Measurements from ENCODE around the gene DMBT1. TPM values are rescaled to one million over a fixed set of nuclear protein-coding genes. Genes with fewer than 3 reads are reported as not detected.

The DMBT1 gene
- total and polyA plus RNA-seq, 9 donors: 0.03 to 0.46 (median 0.10) TPM; not detected in 2

- Histone ChIP-seq H3K4me1 (ENCODE audit: insufficient read depth) (no peaks in the 10 kb centered on the region), H3K9me3 (no peaks in the 10 kb centered on the region), H3K4me3 (no peak overlapping the region), H3K27me3 (no peaks in the 10 kb centered on the region), H3K36me3 (no peaks in the 10 kb centered on the region), H3K27ac (no peak overlapping the region)
- no peak for TF ChIP-seq EP300 (IDR thresholded peaks at IDR 0.05)
- no peak for TF ChIP-seq POLR2A (IDR thresholded peaks at IDR 0.05)
- TF ChIP-seq CTCF (IDR thresholded peaks at IDR 0.05): no peak
- intact Hi-C loops (cut with DNase I): no loop called here
- WGBS, 3 donors: 35 to 56% (median 38%) methylated on average over 6 of the region's 6 CpGs
- no peak for DNase-seq
Observed at GRCh38 chr10:122689146-122689820, 128.7 kb downstream of the DMBT1 start.

- Histone ChIP-seq H3K36me3 (no peaks in the 10 kb centered on the region), H3K27me3 (no peaks in the 10 kb centered on the region), H3K9me3 (no peaks in the 10 kb centered on the region), H3K4me3 (no peak overlapping the region), H3K4me1 (ENCODE audit: insufficient read depth) (no peaks in the 10 kb centered on the region), H3K27ac (no peak overlapping the region)
- 77 to 82% (median 80%) methylated on average over 5 of the region's 5 CpGs for WGBS, 3 donors
- intact Hi-C loops (cut with DNase I): no loop called here
- TF ChIP-seq POLR2A (IDR thresholded peaks at IDR 0.05) (no peak), CTCF (IDR thresholded peaks at IDR 0.05) (no peak), EP300 (IDR thresholded peaks at IDR 0.05) (no peak)
- no peak for DNase-seq
Observed at GRCh38 chr10:122692744-122693143, 132.2 kb downstream of the DMBT1 start.

Other genes starting within 250 kb of the DMBT1 start
- gene PLEKHA1, start 186.0 kb upstream of the DMBT1 start, total RNA-seq: 10 to 100 TPM; 22.0 to 31.1 (median 28.4) TPM
- gene PLEKHA1, start 186.0 kb upstream of the DMBT1 start, polyA plus RNA-seq: 10 to 100 TPM; 16.7 to 19.1 TPM
- gene ARMS2, start 106.1 kb upstream of the DMBT1 start, total RNA-seq: not detected
- gene ARMS2, start 106.1 kb upstream of the DMBT1 start, polyA plus RNA-seq: not detected
- 100 to 1,000 TPM; 194 to 463 (median 337) TPM for gene HTRA1, start 99.2 kb upstream of the DMBT1 start, total RNA-seq
- gene HTRA1, start 99.2 kb upstream of the DMBT1 start, polyA plus RNA-seq: 100 to 1,000 TPM; 724 to 947 TPM
- gene C10orf120, start 139.1 kb downstream of the DMBT1 start, total RNA-seq: not detected
- not detected for gene C10orf120, start 139.1 kb downstream of the DMBT1 start, polyA plus RNA-seq